ENCODE results near the gene PKNOX2. TPM values are rescaled to one million over a fixed set of nuclear protein-coding genes. Genes with fewer than 3 reads are reported as not detected.

Gene PKNOX2
- total RNA-seq, 1 experiment from 2014 or later, result not detected

- H3K27ac Mint-ChIP-seq (ENCODE audit: unreplicated experiment), result no peak overlapping the region
- H3K27me3 Mint-ChIP-seq (ENCODE audit: insufficient read depth, unreplicated experiment), result peaks cover 3% of the 10 kb centered on the region
- Histone ChIP-seq H3K27me3 (replicated peaks; ENCODE audit: control insufficient read depth, insufficient read depth, low read length) (no peaks in the 10 kb centered on the region), H3K36me3 (ENCODE audit: control insufficient read depth, insufficient read depth, low read length) (no peaks in the 10 kb centered on the region), H3K4me3 (ENCODE audit: low read depth, low read length) (no peak overlapping the region), H3K9me3 (no peaks in the 10 kb centered on the region; the same call in 1 of the 2 replicates), H3K4me1 (peaks cover 7% of the 10 kb centered on the region)
- intact Hi-C loops (cut with micrococcal nuclease; ENCODE audit: unreplicated experiment), result no loop called here
- no peak for TF ChIP-seq CTCF (IDR thresholded peaks at IDR 0.05; ENCODE audit: insufficient read depth in 1 of 2, low read depth in 1 of 2, low read length in 1 of 2, severe bottlenecking in 1 of 2, unreplicated experiment in 1 of 2)
- no peaks in the 10 kb centered on the region for H3K9me3 Mint-ChIP-seq (ENCODE audit: unreplicated experiment)
- no peak overlapping the region for H3K4me3 Mint-ChIP-seq (ENCODE audit: unreplicated experiment)
- ChIA-PET CTCF (interaction anchor here (1.1 to 1.4 kb wide), 3 partner anchors 8 to 20 kb away, joined by 3 to 4 read pairs (median 3); no protein-coding TSS in a partner anchor), POLR2A (no interaction called here)
- no peak for DNase-seq
- BruUV-seq (replicated peaks), result no TSS peak
- peaks cover 10% of the 10 kb centered on the region for H3K4me1 Mint-ChIP-seq (ENCODE audit: low read depth, unreplicated experiment)
- no peaks in the 10 kb centered on the region for H3K36me3 Mint-ChIP-seq (ENCODE audit: insufficient read depth, unreplicated experiment)
Measured at GRCh38 chr11:125454047-125454446, 289.5 kb downstream of the PKNOX2 start.

GRCh38 chr11:125455851-125456250 is 291.3 kb downstream of the PKNOX2 start:
- no peaks in the 10 kb centered on the region for H3K36me3 ChIP-seq (ENCODE audit: control insufficient read depth, insufficient read depth, low read length)
- peaks cover 10% of the 10 kb centered on the region for H3K4me1 Mint-ChIP-seq (ENCODE audit: low read depth, unreplicated experiment)
- peaks cover 7% of the 10 kb centered on the region for H3K4me1 ChIP-seq
- no peak overlapping the region for H3K4me3 ChIP-seq (ENCODE audit: low read depth, low read length)
- DNase-seq, result no peak
- H3K36me3 Mint-ChIP-seq (ENCODE audit: insufficient read depth, unreplicated experiment), result no peaks in the 10 kb centered on the region
- no peaks in the 10 kb centered on the region for H3K9me3 Mint-ChIP-seq (ENCODE audit: unreplicated experiment)
- intact Hi-C loops (cut with micrococcal nuclease; ENCODE audit: unreplicated experiment), result no loop called here
- no peaks in the 10 kb centered on the region for H3K27me3 ChIP-seq (replicated peaks; ENCODE audit: control insufficient read depth, insufficient read depth, low read length)
- H3K27me3 Mint-ChIP-seq (ENCODE audit: insufficient read depth, unreplicated experiment), result peaks cover 5% of the 10 kb centered on the region
- ChIA-PET CTCF (no interaction called here), POLR2A (no interaction called here)
- no peaks in the 10 kb centered on the region; the same call in 1 of the 2 replicates for H3K9me3 ChIP-seq
- TF ChIP-seq CTCF (IDR thresholded peaks at IDR 0.05; ENCODE audit: insufficient read depth in 1 of 2, low read depth in 1 of 2, low read length in 1 of 2, severe bottlenecking in 1 of 2, unreplicated experiment in 1 of 2), result no peak
- no peak overlapping the region for H3K4me3 Mint-ChIP-seq (ENCODE audit: unreplicated experiment)
- no TSS peak for BruUV-seq (replicated peaks)
- no peak overlapping the region for H3K27ac Mint-ChIP-seq (ENCODE audit: unreplicated experiment)

- Mint-ChIP-seq H3K36me3 (ENCODE audit: insufficient read depth, unreplicated experiment) (no peaks in the 10 kb centered on the region), H3K4me1 (ENCODE audit: low read depth, unreplicated experiment) (peaks cover 10% of the 10 kb centered on the region), H3K4me3 (ENCODE audit: unreplicated experiment) (no peak overlapping the region), H3K27me3 (ENCODE audit: insufficient read depth, unreplicated experiment) (peaks cover 5% of the 10 kb centered on the region), H3K9me3 (ENCODE audit: unreplicated experiment) (no peaks in the 10 kb centered on the region), H3K27ac (ENCODE audit: unreplicated experiment) (no peak overlapping the region)
- Histone ChIP-seq H3K36me3 (ENCODE audit: control insufficient read depth, insufficient read depth, low read length) (no peaks in the 10 kb centered on the region), H3K4me1 (peaks cover 7% of the 10 kb centered on the region), H3K27me3 (replicated peaks; ENCODE audit: control insufficient read depth, insufficient read depth, low read length) (no peaks in the 10 kb centered on the region), H3K4me3 (ENCODE audit: low read depth, low read length) (no peak overlapping the region), H3K9me3 (no peaks in the 10 kb centered on the region)
- ChIA-PET CTCF (no interaction called here), POLR2A (no interaction called here)
- BruUV-seq (replicated peaks), result no TSS peak
- no peak for DNase-seq
- no peak for TF ChIP-seq CTCF (IDR thresholded peaks at IDR 0.05; ENCODE audit: insufficient read depth in 1 of 2, low read depth in 1 of 2, low read length in 1 of 2, severe bottlenecking in 1 of 2, unreplicated experiment in 1 of 2)
- intact Hi-C loops (cut with micrococcal nuclease; ENCODE audit: unreplicated experiment), result no loop called here
Measured at GRCh38 chr11:125457814-125458343, 293.3 kb downstream of the PKNOX2 start.

Data from Caco-2 (cell line).